Activated T-cell treated with anti-CD3 and anti-CD28 coated beads, Interleukin-2, amount 50 U/mL, for 4 hours (primary cell): ENCODE results near the gene IQCE. TPM values are rescaled to one million over a fixed set of nuclear protein-coding genes. Genes with fewer than 3 reads are reported as not detected.

ENCODE experiments used
- ATAC-seq, 2 donors: fragments of 200-7000 bp; cut with Tn5 transposase; one replicate each; pipeline ENCODE4 v1.10.0; 2021
- DNase-seq: peaks from one replicate; pipeline ENCODE4 v3.0.0-alpha.2; 2020
- H3K27me3 Mint-ChIP-seq: one replicate; pipeline ENCODE4 v1.8.0; 2021; ENCODE audit warnings: low read depth, mixed read lengths
- H3K36me3 Mint-ChIP-seq: one replicate; pipeline ENCODE4 v1.8.0; 2022; ENCODE audit warnings: mixed read lengths; ENCODE audit not compliant: insufficient read depth
- H3K4me1 Mint-ChIP-seq: one replicate; pipeline ENCODE4 v1.8.0; 2021; ENCODE audit warnings: low read depth, mixed read lengths
- H3K4me3 Mint-ChIP-seq: one replicate; pipeline ENCODE4 v1.8.0; 2021; ENCODE audit warnings: mild to moderate bottlenecking, moderate library complexity, mixed read lengths
- H3K9me3 Mint-ChIP-seq: one replicate; pipeline ENCODE4 v1.8.0; 2021; ENCODE audit warnings: mixed read lengths
- total RNA-seq, 3 donors: library from RNA; stranded (reverse); gene quantifications; one replicate each; pipeline ENCODE4 v1.2.1, GENCODE V29; 2021

The IQCE gene
- total RNA-seq, 3 donors from 2014 or later: 8.9 to 10.4 (median 9.0) TPM

DNA sequence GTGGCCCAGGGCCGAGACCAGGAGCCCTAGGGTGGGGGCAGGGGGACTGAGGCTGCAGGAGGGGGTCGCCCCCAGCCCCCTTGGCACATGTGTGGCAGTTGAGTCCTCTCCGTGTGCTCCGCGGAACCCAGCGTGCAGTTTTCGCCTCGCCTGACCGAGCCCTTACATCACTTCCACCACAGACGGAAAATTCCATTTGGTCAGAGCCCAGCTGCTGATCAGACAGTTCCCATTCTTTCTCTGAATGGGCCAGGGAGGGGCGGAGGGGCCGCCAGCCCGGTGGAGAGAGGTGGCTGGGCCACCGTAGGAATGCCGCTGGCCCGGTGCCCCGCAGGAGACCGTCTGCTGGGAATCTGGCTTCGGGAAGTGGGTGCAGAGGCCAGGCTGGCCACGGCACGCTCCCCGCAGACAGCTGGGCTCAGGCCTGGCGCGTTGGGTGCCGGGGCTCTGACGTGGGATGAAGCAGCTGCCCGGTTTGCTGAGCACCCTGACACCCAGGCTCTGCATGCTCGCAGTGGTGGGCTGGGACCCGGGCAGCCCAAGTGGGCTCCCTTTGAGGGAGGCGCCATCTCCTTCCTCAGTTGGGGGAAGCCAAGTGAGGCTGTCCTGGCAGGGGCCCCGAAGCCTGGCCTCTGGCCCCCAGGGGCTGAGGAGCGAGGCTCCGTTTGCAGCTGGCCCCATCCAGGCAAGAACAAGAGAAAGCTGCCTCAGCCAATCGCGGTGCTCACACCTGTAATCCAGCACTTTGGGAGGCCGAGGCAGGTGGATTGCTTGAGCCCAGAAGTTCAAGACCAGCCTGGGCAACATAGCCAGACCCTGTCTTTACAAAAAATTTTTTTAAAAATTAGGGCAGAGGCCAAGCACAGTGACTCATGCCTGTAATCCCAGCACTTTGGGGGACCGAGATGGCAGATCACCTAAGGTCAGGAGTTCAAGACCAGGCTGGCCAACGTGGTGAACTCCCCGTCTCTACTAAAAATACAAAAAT is 82.9 kb downstream of the IQCE start:
- DNase-seq (no peak), ATAC-seq (no peak)
- H3K27me3 Mint-ChIP-seq: no peaks in the 10 kb centered on the region
- no peaks in the 10 kb centered on the region for H3K36me3 Mint-ChIP-seq
- H3K4me3 Mint-ChIP-seq: no peak overlapping the region
- no peaks in the 10 kb centered on the region for H3K9me3 Mint-ChIP-seq
- H3K4me1 Mint-ChIP-seq: peaks cover 15% of the 10 kb centered on the region

DNA sequence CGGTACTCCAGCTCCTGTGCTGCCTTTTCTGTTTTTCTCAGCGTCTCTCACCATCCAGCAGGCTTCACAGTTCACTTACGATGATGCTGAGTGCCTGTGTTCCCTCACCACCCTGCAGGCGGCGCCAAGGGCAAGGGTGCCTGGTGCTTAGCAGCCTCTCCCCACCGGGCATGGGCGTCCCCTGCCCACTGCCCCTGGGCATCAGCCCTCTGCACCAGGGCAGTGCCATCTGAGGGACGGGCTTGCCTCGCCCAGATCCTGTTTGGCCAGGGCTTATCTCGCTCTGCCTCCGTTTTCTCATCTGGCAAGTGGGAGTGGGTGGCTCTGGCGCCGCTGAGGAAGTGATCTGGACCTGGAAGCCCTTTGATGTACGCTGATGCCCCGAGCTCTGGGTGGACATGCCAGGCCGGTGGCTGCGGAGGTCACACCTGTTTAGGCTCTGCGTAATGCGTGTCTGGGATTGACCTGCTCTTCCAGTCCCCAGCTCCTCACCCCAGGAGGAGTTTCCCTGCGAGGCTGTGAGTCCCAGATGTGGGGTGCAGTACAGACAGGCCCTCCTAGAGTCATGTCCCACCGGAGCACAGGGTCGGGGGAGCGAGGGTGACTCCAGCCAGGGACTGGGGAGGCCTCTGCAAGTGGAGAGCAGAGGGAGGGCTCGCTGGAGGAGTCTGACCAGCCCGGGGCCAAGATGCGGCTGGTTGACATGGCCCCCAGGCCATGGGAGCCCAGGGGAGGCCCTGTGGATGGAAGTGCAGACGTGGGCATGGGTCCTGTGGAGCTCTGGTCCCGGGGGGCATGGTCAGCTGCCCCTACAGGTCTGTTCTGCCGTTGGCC is 84.8 kb downstream of the IQCE start:
- H3K4me1 Mint-ChIP-seq: peaks cover 15% of the 10 kb centered on the region
- H3K27me3 Mint-ChIP-seq: no peaks in the 10 kb centered on the region
- H3K9me3 Mint-ChIP-seq: no peaks in the 10 kb centered on the region
- no peaks in the 10 kb centered on the region for H3K36me3 Mint-ChIP-seq
- ATAC-seq: no peak
- H3K4me3 Mint-ChIP-seq: no peak overlapping the region
- no peak for DNase-seq

- Mint-ChIP-seq H3K4me3 (peak overlapping the region; percentile 35), H3K27me3 (no peaks in the 10 kb centered on the region), H3K9me3 (no peaks in the 10 kb centered on the region), H3K4me1 (peaks cover 15% of the 10 kb centered on the region), H3K36me3 (no peaks in the 10 kb centered on the region)
- ATAC-seq (no peak), DNase-seq (no peak)
Observed at GRCh38 chr7:2644220-2644561, 85.4 kb downstream of the IQCE start.

DNA sequence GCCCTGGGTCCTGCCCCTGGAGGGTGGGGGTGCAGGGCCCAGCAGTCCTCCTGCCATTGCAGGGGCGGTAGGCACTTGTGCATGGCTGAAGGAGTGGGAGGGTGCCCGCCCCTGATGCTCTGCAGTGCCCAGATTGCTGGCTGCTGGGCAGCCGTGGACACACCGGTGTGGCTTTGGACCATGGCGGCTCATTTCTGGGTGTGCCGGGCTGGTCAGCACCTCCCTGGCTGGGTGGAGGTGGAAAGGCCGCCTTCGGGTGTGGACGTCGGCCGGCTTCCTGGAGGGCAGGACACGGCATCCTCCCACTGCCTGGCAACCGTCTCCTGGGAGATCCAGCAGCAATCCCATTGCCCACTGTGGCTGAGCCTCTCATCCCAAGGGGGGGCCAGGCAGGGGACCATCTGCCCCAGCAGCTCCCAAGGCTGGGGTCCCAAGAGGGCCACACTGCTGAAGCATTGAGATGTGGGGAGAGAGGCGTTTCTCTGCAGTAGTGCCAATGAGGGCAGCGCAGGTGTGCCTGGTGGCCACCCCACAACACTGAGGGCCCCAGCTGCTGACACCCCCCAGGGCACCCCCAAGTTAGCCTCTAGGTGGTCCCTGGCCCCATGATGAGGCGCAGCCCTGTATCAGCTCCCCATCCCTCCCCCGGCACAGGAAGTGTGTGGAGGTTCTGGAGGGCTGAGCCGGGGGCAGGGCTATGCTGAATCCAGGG is 85.9 kb downstream of the IQCE start:
- no peak for DNase-seq
- peaks cover 15% of the 10 kb centered on the region for H3K4me1 Mint-ChIP-seq
- H3K4me3 Mint-ChIP-seq: peak overlapping the region; percentile 70
- no peaks in the 10 kb centered on the region for H3K27me3 Mint-ChIP-seq
- H3K36me3 Mint-ChIP-seq: no peaks in the 10 kb centered on the region
- H3K9me3 Mint-ChIP-seq: no peaks in the 10 kb centered on the region
- peak; percentile 56 to 63 for ATAC-seq

GRCh38 chr7:2645274-2645868 is 86.6 kb downstream of the IQCE start:
- peak; percentile 69 to 75 for ATAC-seq
- no peaks in the 10 kb centered on the region for H3K27me3 Mint-ChIP-seq
- H3K4me1 Mint-ChIP-seq: peaks cover 15% of the 10 kb centered on the region
- H3K4me3 Mint-ChIP-seq: peak overlapping the region; percentile 70
- no peak for DNase-seq
- no peaks in the 10 kb centered on the region for H3K9me3 Mint-ChIP-seq
- H3K36me3 Mint-ChIP-seq: no peaks in the 10 kb centered on the region

DNA sequence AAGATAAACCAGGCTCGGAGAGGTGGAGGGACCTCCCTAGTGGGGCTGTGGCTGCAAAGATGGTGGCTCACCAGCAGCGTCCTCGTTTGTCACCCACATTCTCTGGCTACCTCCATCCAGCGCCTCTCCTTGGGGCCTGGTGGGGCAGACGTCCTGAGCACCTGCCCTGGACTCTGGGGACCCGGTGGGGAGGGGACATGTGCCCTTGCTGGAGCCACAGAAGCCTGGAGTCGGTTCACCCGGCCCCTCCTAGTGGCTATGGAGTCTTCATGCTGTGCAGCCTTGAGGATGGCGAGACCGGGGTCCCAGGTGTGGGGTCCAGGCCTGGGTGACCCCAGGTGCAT is 87.5 kb downstream of the IQCE start:
- ATAC-seq (no peak), DNase-seq (no peak)
- H3K4me1 Mint-ChIP-seq: peaks cover 15% of the 10 kb centered on the region
- no peaks in the 10 kb centered on the region for H3K36me3 Mint-ChIP-seq
- no peaks in the 10 kb centered on the region for H3K9me3 Mint-ChIP-seq
- H3K27me3 Mint-ChIP-seq: no peaks in the 10 kb centered on the region
- H3K4me3 Mint-ChIP-seq: no peak overlapping the region

DNA sequence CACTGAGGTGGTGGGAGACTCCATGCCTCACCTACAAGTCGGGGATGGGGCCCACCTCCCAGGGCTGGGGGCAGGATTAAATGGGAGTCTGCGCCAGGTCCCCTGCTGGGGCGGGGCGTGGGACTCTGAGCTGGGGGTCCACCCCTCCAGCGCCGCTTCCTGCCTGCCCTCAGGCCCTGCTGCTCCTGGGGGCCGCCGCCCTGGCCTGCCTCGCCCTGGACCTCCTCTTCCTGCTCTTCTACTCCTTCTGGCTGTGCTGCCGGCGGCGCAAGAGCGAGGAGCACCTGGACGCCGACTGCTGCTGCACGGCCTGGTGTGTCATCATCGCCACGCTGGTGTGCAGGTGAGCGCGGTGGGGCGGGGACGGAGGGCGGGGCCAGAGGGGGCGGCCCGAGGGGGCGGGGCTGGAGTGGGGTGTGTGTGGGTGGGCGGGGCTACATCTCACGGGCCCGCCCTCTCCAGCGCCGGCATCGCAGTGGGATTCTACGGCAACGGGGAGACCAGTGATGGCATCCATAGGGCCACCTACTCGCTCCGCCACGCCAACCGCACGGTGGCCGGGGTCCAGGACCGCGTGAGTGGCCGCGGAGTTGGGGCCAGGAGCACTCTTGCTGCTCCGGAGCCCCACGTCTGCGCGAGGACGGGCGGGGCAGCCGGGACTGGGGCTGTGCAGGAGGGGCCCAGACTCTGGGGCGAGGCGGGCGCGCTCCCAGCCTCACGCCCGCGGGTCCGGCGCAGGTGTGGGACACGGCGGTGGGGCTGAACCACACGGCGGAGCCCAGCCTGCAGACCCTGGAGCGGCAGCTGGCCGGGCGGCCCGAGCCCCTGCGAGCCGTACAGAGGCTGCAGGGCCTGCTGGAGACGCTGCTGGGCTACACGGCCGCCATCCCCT is 88.1 kb downstream of the IQCE start:
- Mint-ChIP-seq H3K9me3 (no peaks in the 10 kb centered on the region), H3K27me3 (no peaks in the 10 kb centered on the region), H3K4me3 (no peak overlapping the region), H3K36me3 (no peaks in the 10 kb centered on the region), H3K4me1 (peaks cover 15% of the 10 kb centered on the region)
- DNase-seq (no peak), ATAC-seq (no peak)

- Mint-ChIP-seq H3K4me1 (peaks cover 15% of the 10 kb centered on the region), H3K4me3 (no peak overlapping the region), H3K9me3 (no peaks in the 10 kb centered on the region), H3K36me3 (no peaks in the 10 kb centered on the region), H3K27me3 (no peaks in the 10 kb centered on the region)
- DNase-seq (no peak), ATAC-seq (no peak)
Observed at GRCh38 chr7:2647594-2648172, 88.9 kb downstream of the IQCE start.

GRCh38 chr7:2649139-2649838 is 90.5 kb downstream of the IQCE start:
- Mint-ChIP-seq H3K4me1 (peaks cover 15% of the 10 kb centered on the region), H3K9me3 (no peaks in the 10 kb centered on the region), H3K36me3 (no peaks in the 10 kb centered on the region), H3K4me3 (no peak overlapping the region), H3K27me3 (no peaks in the 10 kb centered on the region)
- DNase-seq (no peak), ATAC-seq (no peak)

DNA sequence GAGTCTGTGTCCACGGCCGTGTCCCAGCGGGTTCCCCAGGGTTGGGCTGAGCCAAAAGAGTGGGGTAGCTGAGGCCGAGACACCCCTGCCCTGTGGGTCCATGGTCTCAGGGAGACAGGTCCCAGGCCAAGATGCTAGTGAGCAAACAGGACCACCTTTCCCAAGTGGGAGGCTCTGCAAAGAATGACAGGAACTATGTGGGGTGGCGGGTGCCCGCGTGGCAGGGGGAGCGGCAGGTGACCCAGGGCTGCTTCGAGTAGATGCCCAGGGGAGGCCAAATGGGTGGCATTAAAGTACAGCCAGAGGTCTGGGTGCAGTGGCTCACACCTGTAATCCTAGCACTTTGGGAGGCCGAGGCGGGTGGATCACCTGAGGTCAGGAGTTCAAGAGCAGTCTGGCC is 91.2 kb downstream of the IQCE start:
- no peak for DNase-seq
- Mint-ChIP-seq H3K4me3 (no peak overlapping the region), H3K9me3 (no peaks in the 10 kb centered on the region), H3K36me3 (no peaks in the 10 kb centered on the region), H3K27me3 (no peaks in the 10 kb centered on the region), H3K4me1 (peaks cover 8% of the 10 kb centered on the region)
- ATAC-seq: no peak

DNA sequence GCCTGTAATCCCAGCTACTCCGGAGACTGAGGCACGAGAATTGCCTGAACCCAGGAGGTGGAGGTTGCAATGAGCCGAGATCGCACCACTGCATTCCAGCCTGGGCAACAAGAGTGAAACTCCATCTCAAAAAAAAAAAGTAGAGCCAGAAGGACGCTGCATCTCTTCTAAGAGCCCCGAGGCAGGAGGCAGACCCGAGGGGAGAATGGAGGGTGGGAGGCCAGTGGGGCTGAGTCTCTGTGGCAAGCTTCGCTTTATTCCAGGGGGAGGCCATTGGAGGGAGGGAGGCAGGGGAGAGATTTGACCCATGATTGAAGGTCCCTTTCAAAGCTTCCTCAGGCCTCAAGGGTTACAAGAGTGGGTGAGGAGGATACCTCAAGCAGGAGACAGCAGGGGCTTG is 91.7 kb downstream of the IQCE start:
- H3K4me1 Mint-ChIP-seq: peaks cover 3% of the 10 kb centered on the region
- H3K27me3 Mint-ChIP-seq: no peaks in the 10 kb centered on the region
- H3K36me3 Mint-ChIP-seq: no peaks in the 10 kb centered on the region
- no peak for DNase-seq
- H3K4me3 Mint-ChIP-seq: no peak overlapping the region
- no peaks in the 10 kb centered on the region for H3K9me3 Mint-ChIP-seq
- ATAC-seq: no peak

GRCh38 chr7:2651336-2651735 is 92.6 kb downstream of the IQCE start:
- ATAC-seq (no peak), DNase-seq (no peak)
- Mint-ChIP-seq H3K36me3 (no peaks in the 10 kb centered on the region), H3K4me1 (no peaks in the 10 kb centered on the region), H3K9me3 (no peaks in the 10 kb centered on the region), H3K4me3 (no peak overlapping the region), H3K27me3 (no peaks in the 10 kb centered on the region)
